RKO (cell line): ENCODE data around the gene GXYLT2.
"Not testable (repeated sequence)": the region's sequence is repeated elsewhere in the genome, so short reads cannot be mapped to it uniquely, and the experiment has no call there.

ENCODE experiments used
- DNase-seq: peaks from one replicate; pipeline ENCODE4 v3.0.0-alpha.2; 2016; ENCODE audit warnings: low spot score

Gene GXYLT2

DNA sequence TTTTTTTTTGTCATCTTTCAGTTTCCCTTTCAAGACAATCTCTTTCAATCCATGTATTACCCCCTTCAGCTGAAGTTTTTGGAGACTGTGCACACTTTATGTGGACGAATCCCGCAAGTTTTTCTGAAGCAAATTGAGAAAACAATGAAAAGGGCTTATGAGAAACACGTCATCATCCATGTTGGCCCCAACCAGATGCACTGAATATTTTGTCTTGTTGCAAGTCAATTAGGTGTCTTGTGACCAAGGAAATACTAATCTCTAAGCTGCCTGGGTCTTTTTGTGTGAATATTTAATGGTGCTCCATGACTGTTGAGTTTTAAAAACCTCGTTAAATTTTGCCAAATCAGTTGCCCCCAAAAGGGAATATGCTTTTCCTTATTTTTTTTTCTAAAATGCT is 87.1 kb downstream of the GXYLT2 start:
- DNase-seq: no peak

DNA sequence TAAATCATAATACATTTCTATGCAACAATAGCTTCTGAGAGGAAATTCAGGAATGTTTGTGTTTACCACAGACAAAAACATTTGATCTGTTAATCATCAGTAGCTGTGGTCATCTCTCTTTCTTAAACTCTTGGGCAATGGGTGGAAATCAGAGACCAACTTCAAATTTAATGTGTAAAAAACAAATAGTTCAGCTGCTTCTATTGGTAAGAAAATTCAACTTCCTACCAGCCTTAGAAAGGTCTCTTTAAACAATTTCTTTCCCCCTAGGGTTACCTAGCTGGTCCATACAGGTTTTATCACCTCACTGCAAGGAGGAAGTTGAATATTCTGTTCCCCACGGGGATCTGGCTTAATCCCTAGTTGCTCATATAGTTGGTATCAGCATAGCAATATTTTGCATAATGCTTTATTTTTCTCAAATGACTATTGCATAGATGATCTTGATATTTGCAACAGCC is 88.5 kb downstream of the GXYLT2 start:
- DNase-seq: no peak

DNA sequence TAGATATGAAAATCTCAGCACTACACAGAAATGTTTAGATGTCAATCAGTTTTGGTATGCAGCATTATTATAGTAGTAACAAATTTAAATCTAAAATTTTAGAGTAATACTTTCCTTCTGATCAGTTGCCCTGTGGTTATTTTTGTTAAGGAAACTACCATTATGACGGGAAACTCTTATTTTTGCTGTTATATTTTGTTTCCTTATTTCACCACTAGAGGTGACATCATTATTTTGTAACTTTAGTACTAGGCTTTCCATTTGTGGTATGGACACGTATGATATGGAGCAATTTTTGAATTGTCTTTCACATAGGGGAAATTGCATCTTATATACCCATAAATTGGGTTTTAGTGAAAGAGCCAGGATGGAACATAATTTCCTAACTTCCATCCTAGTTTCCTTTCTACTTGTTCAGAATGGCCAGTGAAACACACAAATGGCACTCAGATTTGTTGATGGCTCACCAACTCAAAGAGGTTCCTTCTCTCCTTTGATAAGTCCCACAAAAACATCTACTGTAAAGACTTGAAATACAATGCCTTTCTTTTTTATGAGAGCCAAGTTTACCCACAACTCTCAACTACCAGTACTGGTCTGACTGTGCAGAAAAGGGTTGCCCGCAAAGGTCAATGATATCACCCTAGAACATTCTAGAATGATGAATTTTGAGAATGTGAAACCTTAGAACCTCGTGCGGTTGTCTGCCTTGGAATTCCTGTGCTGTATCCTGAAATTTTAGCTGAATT is 89.4 kb downstream of the GXYLT2 start:
- DNase-seq: peak; percentile 18

DNA sequence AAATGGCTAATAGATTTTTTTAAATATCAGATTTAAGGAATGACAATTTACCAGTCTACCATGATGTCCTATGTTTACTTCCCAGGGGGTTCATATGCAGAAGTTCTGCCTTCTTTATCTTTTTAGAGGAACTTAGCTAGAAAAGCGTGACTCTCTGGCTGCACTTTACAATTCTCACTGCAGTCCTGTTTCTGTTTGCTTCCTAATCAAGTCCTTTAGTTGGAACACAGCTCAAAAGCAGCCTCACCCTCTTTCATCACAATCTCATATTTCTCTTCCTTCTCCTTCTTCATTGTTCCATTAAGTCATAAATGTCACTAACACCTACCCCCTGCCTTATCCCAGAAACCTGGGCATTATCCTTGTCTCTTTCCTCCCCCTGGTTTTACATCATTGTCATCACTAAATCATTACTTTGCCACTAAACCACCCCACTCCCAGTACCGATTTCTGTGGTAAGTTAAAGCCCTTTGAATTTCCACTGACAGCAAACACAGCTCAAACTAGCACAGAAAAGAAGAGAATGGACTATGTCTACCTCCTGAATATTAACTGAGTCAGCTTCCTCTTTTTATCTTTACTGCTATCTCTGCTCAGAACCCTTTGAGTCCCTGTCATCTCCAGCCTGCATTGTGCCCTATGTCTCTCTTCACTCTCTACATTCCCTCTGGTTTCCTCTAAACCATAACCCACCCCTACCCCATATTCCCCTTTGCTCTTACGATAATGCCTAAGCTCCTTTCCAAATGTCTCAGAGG is 94.9 kb downstream of the GXYLT2 start:
- no peak for DNase-seq

DNA sequence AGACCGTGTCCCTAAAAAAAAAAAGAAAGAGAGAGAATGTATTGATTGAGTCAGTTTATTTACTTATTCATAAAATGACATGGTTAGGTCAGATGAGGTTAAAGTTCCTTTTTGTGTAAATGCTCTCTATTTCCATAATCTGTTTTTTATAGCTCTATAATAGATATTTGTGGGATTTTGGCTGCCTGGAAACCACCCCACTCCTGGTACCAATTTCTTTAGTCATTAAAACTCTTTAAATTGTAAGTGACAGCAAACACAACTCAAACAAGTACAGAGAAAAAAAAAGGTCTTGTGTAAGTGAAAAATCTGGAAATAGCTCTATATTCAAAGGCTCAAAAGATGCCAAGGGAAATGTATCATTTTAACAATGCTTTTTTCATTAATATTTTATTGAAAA is 97.7 kb downstream of the GXYLT2 start:
- no peak for DNase-seq

DNA sequence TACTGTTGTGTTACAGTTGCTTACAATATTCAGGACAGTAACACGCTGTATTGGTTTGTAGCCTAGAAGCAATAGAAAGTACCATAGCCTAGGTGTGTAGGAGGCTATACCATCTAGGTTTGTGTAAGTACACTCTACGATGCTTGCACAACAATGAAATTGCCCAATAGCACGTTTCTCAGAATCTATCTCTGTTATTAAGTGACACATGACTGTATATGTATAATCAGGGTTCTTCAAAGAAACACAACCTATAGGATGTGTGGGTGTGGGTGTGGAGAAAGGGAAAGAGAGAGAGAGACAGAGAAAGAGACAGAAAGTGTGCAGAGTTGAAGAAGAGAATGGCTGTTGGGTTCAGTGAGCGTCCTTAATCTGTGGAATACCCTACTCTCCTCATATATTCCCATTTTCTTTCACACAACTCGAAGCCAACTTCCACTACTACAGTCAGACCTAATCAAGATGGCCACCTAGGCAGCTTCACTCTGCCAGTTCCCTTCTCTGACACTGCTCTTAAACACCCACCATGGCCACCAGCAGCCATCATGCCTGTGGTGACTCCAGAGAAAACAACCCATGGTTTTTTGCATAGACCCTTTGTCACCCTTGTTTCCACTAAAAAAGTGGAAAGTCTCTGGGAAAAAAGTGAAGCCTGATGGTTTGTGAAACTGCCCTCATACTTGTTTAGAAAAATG is 103.0 kb downstream of the GXYLT2 start:
- no peak for DNase-seq

DNA sequence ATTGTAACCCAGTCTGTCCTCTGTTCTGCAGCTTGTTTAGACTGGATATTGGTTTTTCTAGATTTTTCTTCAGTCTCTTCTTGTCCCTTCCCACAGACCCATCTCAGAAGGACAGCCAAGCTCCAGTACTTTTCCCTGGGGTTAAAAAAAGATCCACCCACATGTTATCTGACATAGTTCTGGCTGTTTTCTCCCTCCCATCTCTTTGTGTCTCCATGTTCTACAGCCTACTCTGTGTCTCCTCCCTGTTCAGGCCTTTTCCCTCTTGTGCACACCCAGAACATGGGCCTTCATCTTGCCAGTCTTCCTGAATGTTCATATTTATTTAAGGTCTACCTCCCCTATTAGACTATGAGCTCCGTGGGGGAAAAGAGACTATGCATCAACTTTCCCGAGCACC is 103.7 kb downstream of the GXYLT2 start:
- DNase-seq: no peak

DNA sequence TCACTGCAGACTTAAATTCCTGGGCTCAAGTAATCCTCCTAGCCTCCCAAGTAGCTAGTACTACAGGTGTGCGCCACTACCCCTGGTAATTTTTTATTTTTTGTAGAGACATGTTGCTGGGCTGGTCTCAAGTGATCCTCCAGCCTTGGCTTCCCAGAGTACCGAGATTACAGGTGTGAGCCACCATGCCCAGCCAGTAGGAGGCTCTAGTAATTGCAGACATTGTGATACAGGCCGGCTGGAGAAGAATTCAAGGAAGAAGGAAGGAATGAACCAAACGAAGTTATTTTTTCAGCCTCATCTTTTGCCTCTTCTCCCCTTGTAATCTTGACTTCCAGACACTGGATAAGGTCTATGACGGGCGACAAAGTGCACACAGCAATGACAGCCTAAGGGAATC is 105.5 kb downstream of the GXYLT2 start:
- no peak for DNase-seq

DNA sequence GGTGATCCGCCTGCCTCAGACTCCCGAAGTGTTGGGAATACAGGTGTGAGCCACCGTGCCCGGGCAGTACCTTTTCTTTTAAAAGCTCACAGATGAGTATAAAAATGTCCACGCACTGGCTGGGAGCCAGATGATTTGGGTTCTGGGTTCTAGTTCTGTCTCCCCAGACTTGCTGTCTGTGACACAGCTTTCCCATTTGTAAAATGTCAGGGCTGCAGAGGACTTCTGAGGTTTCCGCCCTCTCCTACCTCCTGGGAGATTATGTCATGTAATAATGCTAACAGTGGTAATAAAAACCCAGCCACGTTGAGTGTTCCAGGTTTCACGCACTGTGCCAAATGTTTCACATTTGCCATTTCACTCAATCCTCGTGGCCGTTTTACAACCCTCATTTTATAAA is 107.5 kb downstream of the GXYLT2 start:
- no peak for DNase-seq

DNA sequence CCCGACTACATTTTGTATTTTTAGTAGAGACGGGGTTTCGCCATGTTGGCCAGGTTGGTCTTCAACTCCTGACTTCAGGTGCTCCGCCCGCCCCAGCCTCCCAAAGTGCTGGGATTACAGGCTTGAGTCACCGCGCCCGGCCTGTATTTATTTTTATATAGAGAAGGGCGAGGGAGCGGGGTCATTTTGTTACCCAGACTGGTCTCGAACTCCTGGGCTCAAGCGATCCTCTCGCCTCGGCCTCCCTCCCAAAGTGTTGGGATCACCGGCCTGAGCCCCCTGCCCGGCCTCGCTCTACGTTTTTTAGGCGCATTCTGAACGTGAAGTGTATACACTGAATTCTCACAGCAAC is 108.3 kb downstream of the GXYLT2 start:
- no peak for DNase-seq

DNA sequence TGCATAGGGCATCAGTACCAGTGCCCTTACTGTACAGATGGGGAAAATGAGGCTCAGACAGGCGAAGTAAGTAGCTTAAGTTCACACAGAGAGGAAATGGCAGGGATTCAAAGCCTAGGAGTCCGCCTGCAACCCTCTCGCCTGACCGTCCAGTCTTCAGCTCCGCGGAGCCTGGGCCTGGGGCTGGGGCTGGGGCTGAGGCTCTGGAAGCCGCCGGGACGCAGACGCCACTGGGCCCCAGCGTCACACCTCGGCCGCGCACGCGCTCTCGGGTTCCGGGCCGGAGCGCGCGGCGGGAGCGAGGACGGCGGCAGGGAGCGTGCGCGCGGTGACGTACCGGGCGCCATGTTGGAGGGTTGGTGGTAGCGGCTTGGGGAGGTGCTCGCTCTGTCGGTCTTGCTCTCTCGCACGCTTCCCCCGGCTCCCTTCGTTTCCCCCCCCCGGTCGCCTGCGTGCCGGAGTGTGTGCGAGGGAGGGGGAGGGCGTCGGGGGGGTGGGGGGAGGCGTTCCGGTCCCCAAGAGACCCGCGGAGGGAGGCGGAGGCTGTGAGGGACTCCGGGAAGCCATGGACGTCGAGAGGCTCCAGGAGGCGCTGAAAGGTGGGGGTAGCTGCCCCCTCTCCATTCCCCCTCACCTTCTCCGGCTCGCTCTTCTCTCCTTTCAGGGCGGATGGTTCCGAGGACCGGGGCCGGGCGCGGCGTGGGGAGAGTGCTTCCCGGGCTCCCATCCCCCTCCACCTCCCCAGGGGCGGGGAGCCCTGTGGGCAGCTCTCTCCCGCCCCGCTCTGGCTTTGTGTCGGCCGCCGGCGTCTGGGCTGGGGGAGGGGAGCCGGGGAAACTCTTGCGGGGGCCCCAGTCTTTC is 108.9 kb downstream of the GXYLT2 start, which contains the start of gene PPP4R2:
Gene PPP4R2 (plus strand): TSS at position 339 of the 861 bp plus-strand sequence. CDS start 227 bp downstream, at position 566.
- DNase-seq: peak; percentile 90

DNA sequence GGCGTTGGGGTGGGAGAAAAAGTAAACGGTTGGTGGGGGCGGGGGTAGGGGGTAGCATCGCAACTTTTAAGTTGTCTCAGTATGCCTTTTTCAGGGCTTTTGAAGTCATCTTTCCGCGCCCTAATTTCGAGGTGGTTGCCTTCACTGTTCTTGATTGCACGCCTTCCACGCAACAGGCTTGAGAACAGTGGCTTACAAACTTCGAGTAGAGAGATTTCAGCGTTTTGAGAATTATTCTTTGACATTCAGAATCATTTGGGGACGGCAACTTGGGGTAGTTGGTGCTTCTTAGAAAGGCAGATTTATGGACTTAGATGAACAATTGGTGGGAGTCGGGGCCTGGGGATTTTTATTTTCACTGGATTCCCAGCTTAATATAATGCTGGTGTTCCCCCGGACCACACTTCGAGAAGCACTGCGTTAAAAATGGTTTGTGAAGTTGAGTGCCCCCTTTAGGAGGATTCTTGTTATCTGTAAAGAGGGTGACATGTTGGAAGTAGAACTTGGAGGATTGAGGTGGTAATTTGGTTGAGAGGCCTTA is 109.6 kb downstream of the GXYLT2 start:
- peak; percentile 86 for DNase-seq

DNA sequence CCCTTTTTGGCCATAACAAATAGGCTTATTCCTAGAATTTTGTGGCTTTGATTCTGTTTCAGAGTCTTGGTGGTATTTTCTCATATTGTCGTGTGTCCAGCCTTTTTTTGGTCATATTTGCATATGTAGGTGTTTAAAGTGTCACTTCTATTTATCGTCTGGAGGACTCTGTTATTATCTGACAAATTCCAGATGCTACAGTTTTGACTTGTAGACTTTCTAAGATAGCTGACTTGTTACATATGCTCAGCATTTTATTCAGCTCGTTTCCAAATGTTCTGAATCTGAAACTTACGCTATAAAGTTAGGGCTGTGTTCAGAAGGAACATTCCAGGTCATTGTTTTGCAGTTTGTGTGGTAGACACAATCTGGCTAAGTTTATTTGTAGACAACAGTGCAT is 110.6 kb downstream of the GXYLT2 start:
- no peak for DNase-seq

DNA sequence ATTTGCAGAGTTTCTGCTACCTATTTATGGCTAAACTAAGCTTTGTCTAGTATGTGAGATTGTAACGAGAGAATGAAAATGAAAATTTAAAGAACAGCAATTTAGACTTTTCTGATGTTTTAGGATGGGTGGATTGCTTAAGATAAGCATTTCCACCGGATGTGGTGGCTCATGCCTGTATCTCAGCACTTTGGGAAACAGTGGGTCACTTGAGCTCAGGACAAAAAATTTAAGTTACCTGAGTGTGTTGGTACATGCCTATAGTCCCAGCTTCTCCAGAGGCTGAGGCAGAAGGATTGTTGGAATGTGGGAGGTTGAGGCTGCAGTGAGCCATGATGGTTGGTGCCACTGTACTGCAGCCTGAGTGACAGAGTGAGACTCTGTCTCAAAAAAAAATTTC is 112.1 kb downstream of the GXYLT2 start:
- DNase-seq: no peak

DNA sequence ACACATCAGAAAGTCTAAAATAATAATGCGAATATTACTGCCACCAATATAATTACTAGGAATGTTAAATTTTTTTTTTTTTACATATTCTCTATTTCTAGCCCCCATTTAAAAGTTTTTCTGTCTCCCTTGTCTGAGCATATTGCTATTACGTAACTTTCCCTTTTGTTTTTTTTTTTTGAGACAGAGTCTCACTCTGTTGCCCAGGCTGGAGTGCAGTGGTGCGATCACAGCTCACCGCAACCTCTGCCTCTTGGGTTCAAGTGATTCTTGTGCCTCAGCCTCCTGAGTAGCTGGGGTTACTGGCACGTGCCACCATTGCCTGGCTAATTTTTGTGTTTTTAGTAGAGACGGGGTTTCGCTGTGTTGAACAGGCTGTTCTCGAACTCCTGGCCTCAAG is 115.2 kb downstream of the GXYLT2 start:
- not testable (repeated sequence) for DNase-seq

DNA sequence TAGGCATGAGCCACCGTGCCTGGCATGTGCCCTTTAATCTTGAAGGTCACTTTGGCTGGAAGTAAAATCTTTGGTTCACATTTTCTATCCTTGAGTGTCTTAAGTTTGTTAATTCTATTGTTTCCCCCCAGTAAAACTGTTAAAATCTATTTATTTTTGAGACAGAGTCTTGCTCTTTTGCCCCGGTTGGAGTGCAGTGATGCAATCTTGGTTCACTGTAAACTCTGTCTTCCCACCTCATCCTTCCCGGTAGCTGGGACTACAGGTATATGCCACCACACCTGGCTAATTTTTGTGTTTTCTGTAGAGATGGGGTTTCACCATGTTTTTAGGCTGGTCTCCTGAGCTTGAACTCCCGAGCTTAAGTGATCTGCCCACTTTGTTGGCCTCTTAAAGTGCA is 116.5 kb downstream of the GXYLT2 start:
- DNase-seq: no peak

DNA sequence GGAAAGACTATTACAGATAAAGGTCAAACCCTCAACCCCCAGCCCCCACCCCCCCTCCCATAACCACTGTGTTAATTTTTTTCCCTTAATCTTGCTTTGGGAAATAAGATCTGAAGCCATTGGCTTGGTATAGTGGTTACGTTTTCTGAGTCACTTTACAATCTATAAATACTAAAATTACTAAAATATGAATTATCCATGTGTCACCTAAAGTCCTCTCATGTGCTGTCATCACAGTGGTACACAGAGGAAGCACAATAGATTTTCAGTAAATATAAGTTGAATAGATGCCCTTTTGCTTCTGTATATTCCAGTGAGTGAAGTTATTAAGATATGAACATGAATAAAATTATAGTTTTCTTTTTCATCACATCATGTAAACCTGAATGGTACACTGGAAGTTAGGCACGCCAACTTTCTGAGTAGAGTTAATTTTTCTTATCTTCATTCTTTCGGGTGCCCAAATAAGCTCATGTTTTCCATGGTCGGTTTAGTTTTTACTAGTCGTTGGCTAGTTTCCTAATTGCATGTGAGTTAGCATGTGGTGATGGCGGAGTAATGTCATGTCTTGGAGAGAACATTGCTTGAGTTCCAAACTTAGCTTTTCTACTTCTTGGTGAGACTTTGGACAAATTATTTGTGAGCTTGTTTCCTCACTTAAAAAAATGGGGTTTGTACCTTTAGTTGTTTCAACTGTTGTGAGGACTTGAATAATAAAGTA is 120.3 kb downstream of the GXYLT2 start:
- peak; percentile 62 for DNase-seq

DNA sequence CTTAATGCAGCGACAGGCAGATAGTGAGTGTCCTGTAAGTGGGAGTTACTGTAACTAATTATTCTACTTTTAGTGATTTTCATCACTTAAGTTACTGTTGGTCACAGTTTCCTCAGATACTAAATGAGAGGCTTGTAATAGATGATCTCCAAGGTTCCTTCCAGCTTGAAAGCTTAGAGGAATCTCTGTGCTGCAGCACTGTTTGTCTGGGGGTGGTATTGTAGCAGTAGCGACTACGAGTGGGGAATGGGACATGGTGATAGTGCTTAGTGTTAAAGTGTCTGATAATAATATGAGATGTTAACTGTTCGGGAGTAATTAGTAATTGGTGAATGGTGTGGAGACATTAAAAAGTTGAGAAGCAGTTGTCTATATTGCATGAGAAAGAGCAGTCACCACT is 121.2 kb downstream of the GXYLT2 start:
- no peak for DNase-seq

DNA sequence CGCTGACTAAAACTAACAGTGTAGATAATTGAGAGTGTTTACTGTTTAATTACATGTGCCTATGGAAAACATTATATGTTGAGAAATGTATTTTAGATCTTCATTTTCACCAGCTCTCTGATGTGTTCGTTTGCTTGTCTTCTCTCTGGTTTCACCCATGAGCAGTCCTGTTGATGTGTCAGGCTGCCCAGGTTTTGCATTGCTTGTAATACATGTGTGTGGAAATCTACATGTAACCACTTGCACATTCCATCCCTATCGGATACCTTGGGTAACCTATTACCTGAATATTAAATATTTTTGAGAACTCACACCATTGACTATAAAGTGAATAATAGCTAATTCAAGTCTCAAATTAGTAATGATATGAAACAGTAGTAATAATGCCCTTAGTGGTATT is 121.9 kb downstream of the GXYLT2 start:
- no peak for DNase-seq

DNA sequence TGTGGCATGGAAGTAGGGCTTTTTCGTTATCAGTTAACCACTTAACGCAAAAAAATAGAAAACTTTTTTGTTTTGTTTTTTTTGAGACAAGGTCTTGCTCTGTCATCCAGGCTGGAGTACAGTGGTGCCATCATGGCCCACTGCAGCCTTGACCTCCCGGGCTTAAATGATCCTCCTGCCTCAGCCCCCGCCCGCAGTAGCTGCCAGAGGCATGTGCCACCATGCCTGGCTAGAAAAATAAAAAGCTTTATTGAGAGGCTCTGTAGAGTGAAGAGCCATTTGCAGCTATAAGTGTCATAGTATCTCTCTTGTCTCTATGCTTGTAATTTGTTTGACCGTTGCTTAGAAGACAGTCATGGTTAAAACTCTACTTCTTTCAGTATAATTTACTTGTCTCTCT is 122.3 kb downstream of the GXYLT2 start:
- DNase-seq: no peak

DNA sequence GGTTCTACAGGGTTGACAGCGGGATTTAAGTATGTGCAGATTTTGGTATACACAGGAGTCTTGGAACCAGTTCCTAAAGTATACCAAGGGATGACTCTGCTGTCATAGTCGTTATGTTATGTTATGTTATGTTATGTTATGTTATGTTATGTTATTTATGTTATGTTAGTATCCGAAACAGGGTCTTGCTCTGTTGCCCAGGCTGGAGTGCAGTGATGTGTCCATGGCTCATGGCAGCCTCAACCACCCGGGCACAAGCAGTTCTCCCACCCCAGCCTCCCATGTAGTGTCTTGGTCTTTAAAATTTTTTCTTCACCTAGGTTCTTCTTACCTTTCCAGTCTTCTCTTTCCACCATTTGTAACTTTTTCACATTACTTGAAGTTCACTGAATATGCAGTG is 130.5 kb downstream of the GXYLT2 start:
- DNase-seq: no peak
